Left lung (tissue), 10 donors: Measurements from ENCODE around the gene MROH9. TPM values are rescaled to one million over a fixed set of nuclear protein-coding genes. Genes with fewer than 3 reads are reported as not detected.
"Not testable (repeated sequence)": the region's sequence is repeated elsewhere in the genome, so short reads cannot be mapped to it uniquely, and the experiment has no call there.

Experiments used
- ATAC-seq: fragments of 200-7000 bp; cut with Tn5 transposase; one replicate; pipeline ENCODE4 v1.9.1; 2020; ENCODE audit warnings: moderate library complexity
- DNase-seq, 4 donors: peaks; one replicate each; pipeline ENCODE4 v3.0.0-alpha.2; 2013 to 2020
- H3K27ac ChIP-seq, 2 donors: fragments of 200-600 bp; sonication (generic) in 1 of 2; one replicate each; pipeline versions ENCODE4 v1.5.0 to v1.8.0; 2020 to 2021
- H3K27me3 ChIP-seq, 2 donors: fragments of 200-600 bp; sonication (generic) in 1 of 2; one replicate each; pipeline versions ENCODE4 v1.5.0 to v1.8.0; 2020 to 2021
- H3K36me3 ChIP-seq, 2 donors: fragments of 200-600 bp; sonication (generic) in 1 of 2; one replicate each; pipeline versions ENCODE4 v1.5.0 to v1.8.0; 2020 to 2021
- H3K4me1 ChIP-seq, 2 donors: fragments of 200-600 bp; one replicate each; pipeline ENCODE4 v1.8.0; 2021
- H3K4me3 ChIP-seq, 2 donors: fragments of 200-600 bp; sonication (generic) in 1 of 2; one replicate each; pipeline versions ENCODE4 v1.5.0 to v1.8.0; 2020 to 2021; ENCODE audit warnings: mild to moderate bottlenecking in 1 of 2
- H3K9me3 ChIP-seq, 2 donors: fragments of 200-600 bp; sonication (generic) in 1 of 2; one replicate each; pipeline versions ENCODE4 v1.5.0 to v1.8.0; 2020 to 2021
- CTCF ChIP-seq, 2 donors: fragments of 200-600 bp; sonication (generic) in 1 of 2; IDR thresholded peaks; one replicate each; pipeline versions ENCODE4 v1.5.0 to v1.8.0; 2021; ENCODE audit warnings: antibody characterized with exemption in 2 of 2
- intact Hi-C, 2 donors: fragments of 100-400 bp; cut with DNase I; formaldehyde crosslinking; loops; one replicate each; pipeline versions ENCODE4 v1.11.2 to v1.14.2; 2022
- polyA plus RNA-seq, 6 donors: library from polyadenylated mRNA; unstranded; fragments of 120-200 nt; gene quantifications; one replicate each; pipeline ENCODE4 v1.2.1, GENCODE V29; 2013; ENCODE audit not compliant: insufficient read length in 6 of 6
- total RNA-seq, 2 donors: library from RNA; stranded (reverse); fragmentation: NEBNext Ultra II Directional; extraction: Animal tissue kit (Norgen Biotek cat#: 25700); gene quantifications; one replicate each; pipeline ENCODE4 v1.2.1, GENCODE V29; 2021
- donor health status: DM: no; HTN: yes; CAD: no.
- donor health status: DM: no; HTN: no; CAD: no.

The MROH9 gene
- total and polyA plus RNA-seq, 8 donors, result 0.08 to 1.6 (median 0.84) TPM; not detected in 1

GRCh38 chr1:170893655-170894297 is 41.6 kb upstream of the MROH9 start:
- Histone ChIP-seq H3K36me3 (no peaks in the 10 kb centered on the region), H3K4me3 (no peak overlapping the region), H3K27ac (no peak overlapping the region), H3K9me3 (no peaks in the 10 kb centered on the region), H3K27me3 (no peaks in the 10 kb centered on the region), H3K4me1 (peaks cover 0 to 4% of the 10 kb centered on the region in 2 donors)
- intact Hi-C loops, result no loop called here
- no peak for DNase-seq
- ATAC-seq, result no peak
- no peak for TF ChIP-seq CTCF (IDR thresholded peaks at IDR 0.05)

GRCh38 chr1:170903961-170904360 is 31.4 kb upstream of the MROH9 start:
- Histone ChIP-seq H3K4me3 (no peak overlapping the region), H3K9me3 (no peaks in the 10 kb centered on the region), H3K27ac (no peak overlapping the region), H3K4me1 (no peaks in the 10 kb centered on the region), H3K27me3 (no peaks in the 10 kb centered on the region), H3K36me3 (no peaks in the 10 kb centered on the region)
- DNase-seq, result no peak
- no peak for TF ChIP-seq CTCF (IDR thresholded peaks at IDR 0.05)
- no peak for ATAC-seq
- intact Hi-C loops, result no loop called here

GRCh38 chr1:170908942-170909341 is 26.4 kb upstream of the MROH9 start:
- no peak for TF ChIP-seq CTCF (IDR thresholded peaks at IDR 0.05)
- Histone ChIP-seq H3K36me3 (no peaks in the 10 kb centered on the region), H3K27ac (no peak overlapping the region), H3K9me3 (no peaks in the 10 kb centered on the region), H3K4me3 (no peak overlapping the region), H3K27me3 (no peaks in the 10 kb centered on the region), H3K4me1 (no peaks in the 10 kb centered on the region)
- ATAC-seq (no peak), DNase-seq (no peak)
- intact Hi-C loops, result no loop called here

- Histone ChIP-seq H3K4me1 (no peaks in the 10 kb centered on the region), H3K27ac (no peak overlapping the region), H3K9me3 (no peaks in the 10 kb centered on the region), H3K36me3 (no peaks in the 10 kb centered on the region), H3K27me3 (no peaks in the 10 kb centered on the region), H3K4me3 (no peak overlapping the region)
- intact Hi-C loops, result no loop called here
- no peak for TF ChIP-seq CTCF (IDR thresholded peaks at IDR 0.05)
- no peak for ATAC-seq
- DNase-seq, result no peak
Measured at GRCh38 chr1:170910273-170910672, 25.1 kb upstream of the MROH9 start.

GRCh38 chr1:170917373-170917772 is 18.0 kb upstream of the MROH9 start:
- Histone ChIP-seq H3K36me3 (no peaks in the 10 kb centered on the region), H3K4me3 (no peak overlapping the region), H3K9me3 (peaks cover 0 to 26% of the 10 kb centered on the region in 2 donors), H3K27me3 (no peaks in the 10 kb centered on the region), H3K4me1 (no peaks in the 10 kb centered on the region), H3K27ac (no peak overlapping the region)
- DNase-seq (no peak), ATAC-seq (no peak)
- intact Hi-C loops, result no loop called here
- TF ChIP-seq CTCF (IDR thresholded peaks at IDR 0.05), result no peak

- H3K36me3 ChIP-seq, H3K27me3 ChIP-seq, intact Hi-C loops, ATAC-seq, H3K4me3 ChIP-seq, H3K27ac ChIP-seq, DNase-seq: not testable (repeated sequence)
- peaks cover 0 to 25% of the 10 kb centered on the region in 2 donors for H3K9me3 ChIP-seq
- H3K4me1 ChIP-seq, result peaks cover 5 to 10% of the 10 kb centered on the region in 2 donors
Measured at GRCh38 chr1:170924656-170925055, 10.7 kb upstream of the MROH9 start.
